NCI-H2107 (cell line): ENCODE results near the gene CALD1.

Source experiments
- DNase-seq: peaks from one replicate; lab custom pipeline; 2025; lab: John Stamatoyannopoulos, UW

Gene CALD1

DNA sequence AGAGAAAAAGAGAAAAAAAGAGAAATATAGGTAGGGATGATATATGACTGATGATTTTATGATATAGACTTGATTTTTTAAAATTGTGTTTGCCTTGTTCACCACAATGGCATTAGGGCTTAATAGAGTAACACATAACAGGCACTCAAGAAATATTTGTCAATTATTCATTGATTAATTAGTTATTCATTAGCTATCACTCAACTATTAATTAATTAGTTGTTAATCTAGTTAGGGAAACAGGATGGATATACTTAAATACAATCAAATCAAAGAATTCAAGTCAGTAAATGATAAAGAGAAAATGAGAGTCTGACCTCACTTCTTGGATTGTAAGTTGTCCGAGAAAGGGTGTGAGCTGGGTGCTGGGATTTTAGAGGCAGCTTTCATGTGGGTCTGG, 15.1 kb upstream of the CALD1 start:
- no peak for DNase-seq

DNA sequence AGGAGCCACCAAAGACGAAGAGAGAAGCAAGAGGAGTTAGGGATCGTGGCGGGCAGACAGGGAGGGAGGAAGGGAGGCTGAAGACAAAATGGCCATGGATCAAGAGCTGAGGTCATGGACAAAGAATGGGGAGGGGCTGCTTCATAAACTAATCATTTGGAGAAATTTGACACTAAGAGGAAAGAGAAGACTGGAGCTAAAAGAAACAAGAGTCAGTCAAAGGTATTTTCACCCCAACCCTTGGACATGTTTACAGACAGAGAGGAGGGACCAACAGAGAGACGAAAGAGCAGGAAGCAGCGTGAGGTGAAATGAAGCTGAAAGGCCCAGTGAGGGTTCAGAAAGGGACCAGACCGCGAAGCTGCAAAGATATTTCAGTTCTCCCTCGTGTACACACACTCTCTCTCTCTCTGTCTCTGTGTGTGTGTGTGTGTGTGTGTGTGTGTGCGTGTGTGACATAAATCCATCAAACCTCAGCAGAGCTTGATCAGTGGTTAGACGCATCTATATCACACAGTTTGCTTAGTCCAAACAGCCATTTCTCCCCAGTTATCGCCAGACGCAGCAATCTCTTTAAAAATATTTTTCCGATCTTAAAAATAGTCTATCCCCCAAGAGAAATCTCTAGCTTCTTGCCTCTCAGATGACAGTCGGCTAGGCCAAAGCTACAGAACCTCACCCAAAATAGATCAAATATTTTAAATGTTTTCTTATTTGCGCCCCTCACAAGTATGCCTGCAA, 12.5 kb upstream of the CALD1 start:
- DNase-seq: no peak

GRCh38 chr7:134767520-134768168, 11.8 kb upstream of the CALD1 start:
- DNase-seq: no peak

- DNase-seq: no peak
These were observed 11.2 kb upstream of the CALD1 start for GRCh38 chr7:134768243-134768642.

DNA sequence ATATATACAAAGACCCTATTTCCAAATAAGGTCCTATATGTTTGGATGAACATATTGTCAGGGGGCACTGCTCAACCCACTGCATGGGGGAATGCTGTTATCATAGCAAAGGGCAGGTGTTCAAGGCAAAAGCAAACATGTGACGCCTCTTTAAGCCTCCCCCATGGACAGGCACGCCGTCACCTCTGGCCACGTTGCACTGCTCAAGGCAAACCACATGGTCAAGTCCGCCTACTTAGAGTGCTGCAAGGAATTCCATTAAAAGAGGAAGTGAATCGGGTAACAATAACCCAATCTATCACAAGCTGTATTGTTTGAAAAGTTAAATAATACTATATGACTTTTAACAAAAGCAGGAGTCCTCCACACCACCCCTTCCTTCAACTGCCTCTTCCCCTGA, 8.8 kb upstream of the CALD1 start:
- no peak for DNase-seq

DNA sequence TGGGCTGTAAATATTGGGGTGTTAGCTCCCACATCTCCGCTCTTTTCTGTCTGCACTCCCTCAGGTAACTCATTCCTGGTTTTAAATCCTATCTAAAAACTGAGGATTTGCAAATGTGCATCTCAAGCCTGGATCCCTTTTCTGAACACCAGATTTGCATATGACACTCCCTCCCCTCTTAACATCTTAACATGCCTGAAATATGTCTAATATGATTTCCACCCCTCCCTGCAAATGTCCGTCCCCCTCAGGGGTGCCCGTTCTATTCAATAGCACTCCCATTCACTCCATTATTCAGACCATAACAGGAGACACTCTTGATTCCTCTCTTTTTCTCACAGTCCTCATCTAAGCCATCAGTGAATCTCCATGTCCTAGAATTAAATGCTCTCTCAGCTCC, 8.3 kb upstream of the CALD1 start:
- no peak for DNase-seq

DNA sequence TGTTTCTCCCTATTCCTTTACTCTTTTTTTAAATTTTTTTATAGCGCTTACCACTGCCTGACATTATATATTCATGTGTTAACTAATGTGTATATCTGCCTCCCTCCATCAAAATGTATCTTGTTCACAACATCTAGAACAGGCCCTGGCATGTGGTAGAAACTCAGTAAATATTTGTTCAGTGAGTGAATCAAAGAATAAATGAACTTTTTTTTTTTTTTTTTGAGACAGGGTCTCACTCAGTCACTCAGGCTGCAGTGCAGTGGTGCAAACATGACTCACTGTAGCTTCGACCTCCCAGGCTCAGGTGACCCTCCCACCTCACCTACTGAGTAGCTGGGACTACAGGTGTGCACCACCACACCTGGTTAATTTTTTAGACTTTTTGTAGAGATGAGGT, 7.5 kb upstream of the CALD1 start:
- no peak for DNase-seq

GRCh38 chr7:134772401-134772800, 7.0 kb upstream of the CALD1 start:
- no peak for DNase-seq

- DNase-seq: no peak
These were observed 6.3 kb upstream of the CALD1 start for GRCh38 chr7:134773164-134773563.

DNA sequence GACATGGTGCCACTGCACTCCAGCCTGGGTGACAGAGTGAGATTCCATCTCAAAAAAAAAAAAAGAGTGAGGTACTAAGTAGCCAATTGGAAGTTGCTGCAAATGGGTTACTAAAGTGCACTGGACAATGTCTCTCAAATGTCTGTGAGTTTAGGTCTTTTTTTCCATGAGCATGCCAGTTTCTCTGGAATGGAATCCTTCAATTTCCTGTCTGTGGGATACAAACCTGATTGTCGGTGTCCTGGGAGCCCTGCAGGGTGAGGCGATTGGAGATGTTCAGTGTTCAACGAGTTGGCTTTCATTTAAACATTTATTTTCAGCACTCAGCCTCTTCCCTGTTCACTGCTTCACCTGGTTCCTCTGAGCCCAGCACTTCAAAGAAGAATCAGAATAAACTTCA, 5.3 kb upstream of the CALD1 start:
- no peak for DNase-seq

DNA sequence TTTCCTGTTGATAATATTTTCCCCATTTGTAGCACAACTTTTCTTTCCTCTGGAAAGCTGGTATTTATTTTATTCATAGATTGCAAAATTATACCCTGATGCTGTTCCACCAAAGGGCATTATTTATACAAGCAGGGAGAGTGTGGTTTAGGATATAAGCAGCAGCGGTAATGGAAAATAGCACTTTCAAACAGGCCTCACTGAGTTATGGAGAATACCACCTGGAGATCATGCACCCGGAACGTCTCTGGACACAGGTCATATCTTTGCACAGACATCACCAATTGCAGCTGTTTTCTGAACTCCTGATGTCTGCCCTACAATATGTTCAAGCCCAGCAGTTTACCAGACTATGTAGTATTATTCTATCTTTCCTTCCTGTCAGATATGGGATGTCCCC, 2.0 kb upstream of the CALD1 start:
- no peak for DNase-seq

GRCh38 chr7:134777908-134778580, 1.4 kb upstream of the CALD1 start:
- DNase-seq: no peak

DNA sequence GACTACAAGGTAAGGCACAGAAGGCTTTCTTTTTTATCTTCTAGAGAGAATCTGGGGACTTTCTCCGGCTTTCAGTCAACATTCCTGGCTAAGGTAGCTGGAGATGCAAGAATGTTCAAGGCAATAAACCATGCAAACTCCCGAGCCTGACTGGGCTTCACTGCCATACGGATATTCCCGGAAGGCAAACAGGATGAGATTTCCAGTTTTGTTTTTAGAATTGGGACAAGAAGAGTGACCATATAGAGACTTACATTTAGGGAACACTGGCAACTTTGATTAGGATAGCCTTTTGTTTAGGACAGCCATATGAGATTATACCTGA, 269 bp downstream of the CALD1 start:
- DNase-seq: no peak

DNA sequence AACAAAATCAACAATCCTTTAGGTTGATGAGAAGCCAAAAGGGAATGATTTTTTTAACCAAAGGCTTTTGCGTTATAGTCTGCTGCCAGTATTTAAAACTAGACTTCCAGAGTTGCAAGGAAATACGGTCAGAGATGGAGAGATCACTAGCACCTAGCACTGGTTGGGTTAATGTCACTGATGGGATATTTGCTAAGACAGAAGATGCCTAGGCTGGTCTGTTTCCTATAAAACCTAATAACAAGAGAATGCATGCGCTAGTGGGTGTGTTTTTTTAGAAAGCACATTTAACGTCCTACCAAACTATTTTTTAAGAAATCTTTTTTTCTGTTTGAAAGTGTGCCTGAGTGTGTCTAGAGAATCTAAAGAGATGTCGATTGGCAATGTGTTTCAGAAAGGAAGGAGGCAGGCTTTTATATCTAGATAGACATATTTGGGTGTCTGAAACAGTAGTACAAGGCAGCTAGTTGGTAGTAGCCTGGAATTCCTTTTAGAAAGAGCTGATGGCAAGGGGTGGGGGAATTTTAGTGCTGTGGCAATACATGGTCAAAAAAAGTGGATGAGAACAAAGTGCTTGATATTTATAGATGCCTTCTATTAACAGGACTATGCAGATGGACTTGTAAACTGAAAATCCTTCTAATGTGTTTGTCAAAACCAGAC, 863 bp downstream of the CALD1 start:
- no peak for DNase-seq

- no peak for DNase-seq
These were observed 1.7 kb downstream of the CALD1 start for GRCh38 chr7:134781171-134781570.

DNA sequence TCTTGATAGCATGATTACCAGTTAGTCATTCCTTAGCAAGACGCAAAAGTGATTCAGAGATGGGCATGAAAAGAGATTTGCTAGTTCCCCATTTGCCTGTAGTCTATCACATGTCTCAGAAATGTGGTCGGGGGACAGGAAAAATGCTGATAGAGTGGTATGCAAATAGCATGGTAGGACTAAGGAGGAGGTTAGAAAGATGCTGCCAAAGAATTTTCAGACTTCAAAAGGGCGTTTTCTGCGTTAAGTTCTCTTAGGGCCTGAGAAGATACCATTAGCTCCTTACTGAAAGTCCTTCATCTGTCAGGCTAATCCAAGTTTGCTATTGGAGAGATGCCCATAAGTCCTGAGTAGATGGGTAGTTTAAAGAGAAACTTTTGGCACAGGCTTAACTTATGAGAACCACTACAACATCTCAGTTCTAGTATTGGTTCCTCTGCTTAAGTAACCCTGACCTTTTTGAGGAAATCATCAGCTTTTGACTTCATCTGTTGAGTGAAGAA, 2.7 kb downstream of the CALD1 start:
- DNase-seq: no peak

DNA sequence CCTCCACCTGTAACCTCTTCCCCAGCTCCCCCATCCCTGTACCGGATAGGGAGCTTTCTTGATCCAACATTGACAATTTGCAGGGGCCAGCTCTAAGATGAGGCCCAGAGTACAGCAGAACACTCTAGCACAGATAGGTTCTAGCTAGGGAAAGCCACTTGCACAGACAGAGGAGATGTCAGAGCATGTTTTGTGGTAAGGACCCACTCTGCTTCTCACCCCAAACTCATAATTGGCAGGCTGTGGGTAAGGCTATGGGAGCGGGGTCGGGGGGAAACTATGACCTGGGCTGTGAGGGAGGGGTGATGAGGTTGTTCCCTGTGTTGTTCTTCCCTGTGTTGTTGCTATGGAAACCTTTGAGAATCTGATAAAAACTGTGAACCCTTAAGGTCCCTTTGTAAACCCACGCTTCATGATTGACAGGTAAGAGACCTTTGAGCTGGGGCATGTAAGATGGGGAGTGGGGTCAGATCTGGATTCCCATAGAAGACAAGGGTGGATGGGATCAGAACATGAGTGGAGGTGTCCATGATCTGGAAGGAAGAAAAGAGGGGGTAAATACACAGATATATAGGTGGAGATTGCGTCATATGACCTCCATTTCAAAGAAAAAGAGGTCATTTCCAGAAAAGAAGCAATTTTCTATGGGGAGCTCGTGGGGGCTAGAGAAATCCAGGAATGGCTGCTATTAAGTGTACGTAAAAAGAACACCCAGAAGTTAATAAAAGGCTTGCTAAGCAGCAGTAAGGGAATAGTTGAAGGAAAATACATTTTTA, 4.0 kb downstream of the CALD1 start:
- no peak for DNase-seq

DNA sequence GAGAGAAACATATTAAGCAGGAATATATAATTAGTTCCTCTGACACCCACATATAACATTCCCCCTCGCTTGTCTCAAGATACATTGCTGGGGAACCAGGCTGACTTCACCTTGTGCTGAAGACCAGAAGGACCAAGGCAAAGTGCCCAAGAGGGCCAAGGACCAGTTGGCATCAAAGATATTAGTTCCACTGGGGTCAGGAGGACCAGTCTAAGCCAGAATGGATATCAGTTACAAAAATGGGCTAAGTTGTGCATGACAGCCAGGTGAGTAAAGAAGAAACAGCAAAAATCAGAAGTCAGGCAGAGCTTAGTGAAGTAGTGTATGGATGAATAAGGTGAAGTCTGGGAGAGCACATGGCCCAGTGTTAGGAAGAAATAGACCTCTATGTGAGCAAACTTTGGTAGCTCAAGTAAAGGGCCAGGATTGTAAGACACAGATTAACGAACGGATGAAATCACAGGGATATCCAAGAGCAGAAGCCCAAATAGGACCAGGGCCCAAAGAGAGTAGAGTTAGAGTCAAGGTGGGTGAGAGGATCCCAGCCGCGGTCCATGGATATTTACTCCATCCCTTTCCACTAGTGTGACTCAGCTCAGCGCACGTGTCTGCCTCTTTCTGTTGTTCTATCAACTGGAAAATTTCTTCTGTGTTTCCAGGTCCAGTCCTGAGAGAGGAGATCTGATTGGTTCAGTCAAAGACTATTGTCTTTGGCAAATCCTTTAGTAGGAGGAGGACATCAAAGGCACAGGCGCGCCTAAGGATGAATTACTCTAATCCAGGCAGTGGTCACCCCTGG, 5.0 kb downstream of the CALD1 start:
- DNase-seq: no peak

GRCh38 chr7:134785842-134786241, 6.4 kb downstream of the CALD1 start:
- DNase-seq: no peak

DNA sequence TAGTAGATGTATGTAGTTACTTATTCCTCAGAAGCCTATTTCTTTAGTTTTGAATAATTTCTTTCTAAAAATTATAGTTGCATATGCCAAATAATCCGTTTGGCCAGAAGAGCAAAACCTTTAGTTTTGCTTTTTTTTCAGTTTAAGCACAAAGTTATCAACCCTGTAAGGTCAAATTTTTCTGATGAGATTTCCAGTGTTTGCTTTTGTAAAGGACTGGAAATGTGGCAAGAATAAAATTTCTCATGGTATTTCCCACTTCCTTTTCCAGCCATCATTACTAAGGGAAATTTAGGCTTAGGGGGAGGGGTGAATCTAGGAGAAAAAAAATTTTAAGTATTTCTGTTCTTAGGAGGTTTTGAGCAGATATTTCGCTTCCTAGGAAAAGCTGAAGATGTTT, 7.6 kb downstream of the CALD1 start:
- no peak for DNase-seq

- DNase-seq: no peak
These were observed 8.3 kb downstream of the CALD1 start for GRCh38 chr7:134787720-134788119.
